GM12875 (cell line): Measurements from ENCODE around the gene FGF1.

Source experiments
- H3K4me3 ChIP-seq: one replicate; pipeline ENCODE4 v1.5.1; 2011; ENCODE audit warnings: low read depth, low read length, control low read depth
- CTCF ChIP-seq: IDR thresholded peaks from 2 replicates; pipeline ENCODE4 v1.5.1; 2011; ENCODE audit warnings: low read depth, mild to moderate bottlenecking, control low read depth, inconsistent platforms, low read length, moderate library complexity, borderline replicate concordance; ENCODE audit not compliant: insufficient read depth

The FGF1 gene

GRCh38 chr5:142713121-142713706 is 27.3 kb upstream of the FGF1 start:
- peak overlapping the region; percentile 46 for H3K4me3 ChIP-seq
- peak; percentile 81 for TF ChIP-seq CTCF

- no peak for TF ChIP-seq CTCF
- H3K4me3 ChIP-seq: no peak overlapping the region
Measured at GRCh38 chr5:142703153-142703552, 17.3 kb upstream of the FGF1 start.

- TF ChIP-seq CTCF: no peak
Measured at GRCh38 chr5:142701673-142702311, 15.9 kb upstream of the FGF1 start.

GRCh38 chr5:142700566-142700965 is 14.7 kb upstream of the FGF1 start:
- no peak for TF ChIP-seq CTCF
- no peak overlapping the region for H3K4me3 ChIP-seq

More at GRCh38 chr5:142701673-142702311, 15.9 kb upstream of the FGF1 start:
- no peak overlapping the region for H3K4me3 ChIP-seq

GRCh38 chr5:142699184-142699720 is 13.4 kb upstream of the FGF1 start:
- H3K4me3 ChIP-seq: no peak overlapping the region
- TF ChIP-seq CTCF: peak; percentile 88

- no peak for TF ChIP-seq CTCF
Measured at GRCh38 chr5:142698447-142699183, 12.7 kb upstream of the FGF1 start.

More at GRCh38 chr5:142698447-142699183, 12.7 kb upstream of the FGF1 start:
- no peak overlapping the region for H3K4me3 ChIP-seq
